ENCODE data around the gene ERBB2.

DNA sequence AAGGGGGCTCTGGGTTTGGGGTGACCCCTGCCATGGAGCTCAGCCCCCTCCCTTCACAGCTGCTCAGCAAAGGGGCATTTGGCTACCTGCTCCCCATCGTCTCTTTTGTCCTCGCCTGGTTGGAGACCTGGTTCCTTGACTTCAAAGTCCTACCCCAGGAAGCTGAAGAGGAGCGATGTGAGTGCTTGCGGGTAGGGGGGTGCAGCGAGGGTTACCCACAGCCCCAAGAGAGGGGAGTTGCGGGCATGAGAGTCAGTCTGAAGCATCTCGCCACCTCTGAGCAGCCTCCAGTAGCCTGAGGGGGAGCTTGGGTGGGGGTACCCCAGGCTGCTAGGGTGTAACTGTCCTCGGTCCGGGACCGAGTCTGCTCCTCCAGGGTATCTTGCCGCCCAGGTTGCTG is 41.5 kb upstream of the ERBB2 start:
- TF ChIP-seq POLR2A (IDR thresholded peaks at IDR 0.05), result no peak
- TF ChIP-seq CTCF (IDR thresholded peaks at IDR 0.05), result no peak

Measured in Peyer's patch (tissue), 4 donors.